GM18517 (cell line): ENCODE measurements around the gene CDC26.

Source experiments
- ATAC-seq: cut with Tn5 transposase; IDR thresholded peaks from one replicate; pipeline ENCODE4 v1.9.1; 2021; ENCODE audit warnings: mild to moderate bottlenecking, moderate library complexity; ENCODE audit not compliant: unreplicated experiment

Gene CDC26

DNA sequence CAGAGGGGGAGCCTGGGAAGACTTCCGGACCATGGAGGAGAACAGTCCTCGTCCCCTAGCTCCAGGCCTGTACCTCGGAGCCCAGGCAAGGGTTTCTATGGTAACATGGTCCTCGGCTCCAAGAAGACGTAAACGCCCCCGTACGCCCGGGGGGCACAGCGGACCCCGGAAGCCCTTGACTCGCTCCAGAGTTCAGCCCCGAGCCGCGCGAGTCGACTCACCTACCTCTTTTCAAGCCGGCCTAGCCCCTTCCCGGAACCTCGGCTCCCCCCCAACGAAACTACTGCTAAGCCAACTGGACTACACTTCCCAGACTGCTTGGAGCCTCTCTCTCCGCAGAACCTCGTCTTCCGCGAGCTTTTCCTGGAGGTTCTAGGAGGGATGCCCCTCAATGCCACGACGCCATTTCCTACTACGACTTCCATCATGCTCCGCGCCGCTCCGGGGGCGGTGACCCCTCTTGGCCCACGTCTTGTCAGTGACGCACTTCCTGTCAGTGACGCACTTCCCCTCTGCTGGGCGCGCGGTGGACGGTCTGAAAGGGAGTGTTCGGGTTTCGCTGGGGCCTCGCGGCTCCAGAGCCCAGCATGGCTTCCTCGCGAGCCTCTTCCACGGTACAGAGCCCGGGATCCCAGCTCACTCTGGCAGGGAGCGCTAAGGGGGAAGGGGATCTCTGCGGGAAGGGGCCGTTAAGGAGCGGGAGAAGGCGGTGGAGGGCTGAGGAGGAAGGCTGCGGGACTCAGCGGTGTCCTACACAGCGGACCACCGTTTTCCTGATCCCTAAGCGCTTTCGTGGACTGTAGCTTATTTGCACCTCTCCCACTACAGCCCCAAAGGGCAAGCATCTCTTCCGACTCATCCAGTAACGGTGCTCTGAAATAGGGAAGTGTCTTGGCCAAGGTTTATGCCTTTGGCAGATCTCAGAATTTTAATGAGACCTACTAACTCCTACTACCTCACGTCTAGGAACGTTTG is at the start of gene CDC26, which contains the start of gene PRPF4:
Gene CDC26 (minus strand): TSS at position 416 of the 975 bp plus-strand sequence. CDS start 3,065 bp downstream, outside the sequence.
Gene PRPF4 (plus strand): TSS at position 502 of the 975 bp plus-strand sequence. CDS start 86 bp downstream, at position 588.
- peak; percentile 95 for ATAC-seq

DNA sequence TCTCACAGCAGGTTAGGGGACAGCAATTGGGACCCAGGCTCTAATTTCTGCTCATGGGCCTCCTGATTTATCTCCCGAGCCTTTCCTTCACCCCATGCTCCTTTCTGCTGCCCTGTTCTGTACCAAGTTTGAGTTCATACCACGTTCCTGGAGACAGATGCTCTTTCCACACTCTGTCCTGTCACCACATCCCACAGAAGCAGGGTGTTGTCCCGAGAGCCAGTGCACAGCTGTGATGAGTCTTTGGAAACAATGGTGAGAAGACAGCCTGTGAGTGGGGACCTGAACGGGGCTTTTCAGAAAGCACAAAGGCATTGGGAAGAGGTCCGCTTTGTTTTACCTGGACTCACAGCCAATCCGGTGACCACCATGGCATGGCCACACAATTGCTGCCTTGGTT is 47.3 kb upstream of the CDC26 start:
- no peak for ATAC-seq

GRCh38 chr9:113320051-113320450 is 44.7 kb upstream of the CDC26 start:
- ATAC-seq = no peak

GRCh38 chr9:113319054-113319453 is 43.7 kb upstream of the CDC26 start:
- no peak for ATAC-seq

GRCh38 chr9:113317777-113318176 is 42.4 kb upstream of the CDC26 start:
- no peak for ATAC-seq

DNA sequence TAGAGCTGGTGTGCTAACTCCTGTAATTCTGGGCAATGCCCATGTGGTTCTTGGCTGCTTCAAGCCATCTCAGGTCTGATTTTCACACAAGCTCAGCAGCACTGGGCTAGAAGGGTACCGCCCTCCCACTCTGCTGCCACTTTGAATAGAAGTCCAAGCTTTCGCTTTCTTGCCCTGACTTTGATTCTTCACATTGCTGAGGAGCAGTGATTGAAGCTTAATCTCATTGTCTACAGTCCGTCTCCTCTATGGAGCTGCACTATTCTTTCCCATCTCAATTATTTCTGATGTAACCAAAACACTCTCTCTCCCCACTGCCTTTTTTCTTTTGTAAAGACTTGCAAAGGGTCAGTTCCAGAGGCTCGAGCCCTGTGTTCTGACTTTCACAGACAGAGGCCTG is 40.7 kb upstream of the CDC26 start:
- no peak for ATAC-seq

GRCh38 chr9:113315231-113315630 is 39.9 kb upstream of the CDC26 start:
- ATAC-seq = no peak

GRCh38 chr9:113313261-113313660 is 37.9 kb upstream of the CDC26 start:
- no peak for ATAC-seq

GRCh38 chr9:113311961-113312360 is 36.6 kb upstream of the CDC26 start:
- no peak for ATAC-seq

DNA sequence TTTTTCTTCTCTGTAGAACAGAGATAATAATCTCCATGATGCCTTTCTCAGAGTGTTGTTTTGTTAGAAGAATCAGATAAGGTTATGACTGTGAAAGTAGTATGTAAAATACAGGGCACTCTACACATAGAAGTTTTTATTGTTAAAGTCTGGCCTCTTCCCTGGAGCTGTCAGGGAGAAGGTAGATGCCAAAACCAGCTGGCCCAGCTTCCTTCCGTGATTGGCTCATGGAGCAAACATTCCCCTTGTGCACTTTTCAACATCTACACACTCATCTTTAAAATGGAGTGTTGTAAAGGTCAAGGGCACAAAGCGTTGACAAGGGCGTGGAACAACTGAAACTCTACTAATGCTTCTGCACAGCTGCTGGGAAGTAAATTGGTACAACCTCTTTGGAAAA is 35.2 kb upstream of the CDC26 start:
- ATAC-seq = no peak

DNA sequence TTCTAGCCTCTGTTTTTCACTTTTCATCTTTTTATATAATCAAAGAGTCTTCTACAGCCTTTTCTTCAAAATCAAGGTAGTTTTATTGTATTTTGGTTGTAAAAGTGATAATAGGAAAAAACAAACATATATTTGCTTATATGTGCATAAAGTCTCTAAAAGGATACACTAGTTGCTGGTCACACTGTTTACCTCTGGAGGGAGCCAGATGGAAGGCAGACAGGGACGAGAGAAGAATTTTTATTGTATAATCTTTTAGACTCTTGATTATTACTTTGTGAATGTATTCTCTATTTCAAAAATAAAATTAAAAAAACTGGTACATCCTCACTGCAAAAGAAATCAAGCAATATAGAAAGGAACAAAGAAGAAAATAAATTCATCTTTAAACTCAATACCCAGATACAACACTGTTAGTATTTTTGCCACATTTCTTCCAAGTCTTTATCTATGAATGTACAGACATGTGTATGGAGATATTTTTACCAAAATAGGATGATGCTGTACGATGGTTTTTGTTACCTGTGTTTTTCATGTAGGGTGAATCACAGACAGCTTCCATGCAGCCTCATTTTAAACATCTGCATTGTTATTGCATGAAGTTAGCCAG is 33.9 kb upstream of the CDC26 start:
- no peak for ATAC-seq

DNA sequence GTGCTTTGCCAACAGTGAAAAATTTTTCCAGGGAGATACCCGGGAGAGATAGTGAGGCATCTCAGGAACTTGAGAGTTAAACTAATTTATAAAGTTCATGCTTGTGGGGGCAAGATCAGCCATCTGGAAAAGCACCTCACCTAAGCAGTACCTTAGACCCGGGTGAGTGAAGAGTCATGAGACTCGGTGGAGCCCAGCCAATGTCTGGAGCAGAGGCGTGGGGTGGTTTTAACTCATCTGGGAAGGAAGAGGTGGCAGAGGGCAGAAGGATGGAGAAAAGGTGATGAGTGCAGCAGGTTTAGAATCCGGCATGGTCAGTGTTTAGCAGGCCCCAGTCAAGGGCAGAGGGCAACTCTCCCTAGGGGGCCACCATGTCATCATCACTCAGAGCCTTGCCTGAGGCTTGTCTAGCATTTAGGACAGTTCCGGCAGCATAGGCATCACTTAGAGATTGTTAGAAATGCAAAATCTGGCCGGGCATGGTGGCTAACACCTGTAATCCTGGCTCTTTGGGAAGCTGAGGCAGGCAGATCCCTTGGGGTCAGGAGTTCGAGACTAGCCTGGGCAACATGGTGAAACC is 32.1 kb upstream of the CDC26 start:
- no peak for ATAC-seq

DNA sequence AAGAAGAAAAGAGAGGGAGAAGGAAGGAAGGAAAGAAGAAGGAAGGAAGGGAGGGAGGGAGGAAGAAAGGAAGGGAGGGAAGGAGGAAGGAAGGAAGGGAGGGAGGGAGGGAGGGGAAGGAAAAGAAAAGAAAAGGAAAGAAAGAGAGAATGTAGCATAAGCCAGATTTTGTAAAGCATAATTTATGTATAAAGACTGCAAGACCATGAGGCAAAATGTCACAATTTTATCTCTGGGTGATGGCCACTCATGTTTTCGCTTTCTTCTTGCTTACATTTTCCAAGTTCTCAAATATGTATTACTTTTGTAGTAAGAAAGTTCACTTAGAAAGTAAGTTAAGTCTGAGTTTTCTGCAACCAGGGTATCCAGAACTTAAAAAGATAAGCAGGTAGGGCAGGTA is 31.2 kb upstream of the CDC26 start:
- no peak for ATAC-seq

GRCh38 chr9:113302792-113303418 is 27.5 kb upstream of the CDC26 start, which contains the start of gene RNF183:
RNF183 (minus strand) TSS chr9:113303376; CDS start chr9:113298184, 5,192 bp downstream.
- no peak for ATAC-seq

- ATAC-seq = no peak
These were observed 26.2 kb upstream of the CDC26 start for GRCh38 chr9:113301548-113301947.

DNA sequence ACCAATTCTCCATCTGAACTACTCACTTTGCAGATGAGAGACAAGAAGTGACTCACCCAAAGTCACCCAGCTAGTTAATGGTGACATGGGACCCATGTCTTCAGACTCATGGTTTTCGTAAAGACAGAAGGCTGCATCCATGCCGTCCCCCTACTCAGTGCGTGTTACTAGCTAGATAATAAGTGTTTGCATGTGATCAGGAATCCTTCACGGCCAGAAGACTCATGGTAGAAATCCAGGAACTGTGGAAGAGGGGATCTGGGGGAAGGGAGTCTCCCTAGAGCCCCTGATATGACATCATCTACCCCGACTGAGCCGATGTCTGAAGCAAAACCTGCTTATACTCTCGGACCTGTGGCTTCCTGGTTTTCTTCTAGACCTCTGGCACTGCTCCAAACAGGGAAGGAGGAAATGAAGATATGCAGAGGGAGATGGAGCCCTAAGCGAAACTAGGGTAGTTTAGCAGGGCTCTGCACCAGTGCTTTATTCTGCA is 24.5 kb upstream of the CDC26 start:
- ATAC-seq = no peak

GRCh38 chr9:113298924-113299770 is 23.8 kb upstream of the CDC26 start:
- no peak for ATAC-seq

DNA sequence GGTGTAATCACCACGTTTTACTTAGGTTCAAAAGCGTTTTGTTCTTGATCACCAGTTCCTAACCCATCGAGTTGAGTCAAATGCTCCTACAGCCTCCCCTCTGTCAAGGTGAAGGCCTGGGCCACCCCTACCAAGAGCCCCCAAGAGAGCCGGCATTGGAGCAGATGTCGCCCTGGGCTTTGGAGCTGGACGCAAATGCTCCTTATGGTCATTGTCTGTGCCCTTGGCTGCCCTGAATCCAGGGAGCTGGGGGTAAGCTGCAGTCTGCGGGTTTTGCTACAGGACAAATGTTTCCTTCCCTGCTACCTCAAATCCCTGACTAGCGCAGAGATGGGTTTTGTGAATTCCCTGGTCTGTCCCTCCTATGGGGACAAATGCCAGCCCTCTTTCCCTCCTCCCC is 22.9 kb upstream of the CDC26 start:
- no peak for ATAC-seq

- no peak for ATAC-seq
These were observed 21.6 kb upstream of the CDC26 start for GRCh38 chr9:113296796-113297558.
